ENCODE results near the gene BRIP1. TPM values are rescaled to one million over a fixed set of nuclear protein-coding genes. Genes with fewer than 3 reads are reported as not detected.
"Not testable (repeated sequence)": the region's sequence is repeated elsewhere in the genome, so short reads cannot be mapped to it uniquely, and the experiment has no call there.

BRIP1 gene
- total and polyA plus RNA-seq, 5 donors from 2014 or later = 0.71 to 3.0 (median 1.3) TPM

DNA sequence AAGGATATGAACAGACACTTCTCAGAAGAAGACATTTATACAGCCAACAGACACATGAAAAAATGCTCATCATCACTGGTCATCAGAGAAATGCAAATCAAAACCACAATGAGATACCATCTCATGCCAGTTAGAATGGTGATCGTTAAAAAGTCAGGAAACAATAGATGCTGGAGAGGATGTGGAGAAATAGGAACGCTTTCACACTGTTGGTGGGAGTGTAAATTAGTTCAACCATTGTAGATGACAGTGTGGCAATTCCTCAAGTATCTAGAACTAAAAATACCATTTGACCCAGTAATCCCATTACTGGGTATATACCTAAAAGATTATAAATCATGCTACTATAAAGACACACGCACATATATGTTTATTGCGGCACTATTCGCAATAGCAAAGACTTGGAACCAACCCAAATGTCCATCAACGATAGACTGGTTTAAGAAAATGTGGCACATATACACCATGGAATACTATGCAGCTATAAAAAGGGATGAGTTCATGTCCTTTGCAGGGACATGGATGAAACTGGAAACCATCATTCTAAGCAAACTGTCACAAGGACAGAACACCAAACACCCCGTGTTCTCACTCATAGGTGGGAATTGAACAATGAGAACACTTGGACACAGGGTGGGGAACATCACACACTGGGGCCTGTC lies 186.0 kb downstream of the BRIP1 start:
- not testable (repeated sequence) for H3K4me3 ChIP-seq (ENCODE audit: low read depth, low read length); H3K36me3 Mint-ChIP-seq; H3K9me3 Mint-ChIP-seq; H3K4me3 Mint-ChIP-seq; H3K4me1 ChIP-seq (ENCODE audit: control insufficient read depth, insufficient read depth, low read length, poor library complexity, severe bottlenecking); H3K27ac ChIP-seq (ENCODE audit: insufficient read depth, low read length, poor library complexity, severe bottlenecking); H3K27me3 ChIP-seq (ENCODE audit: control insufficient read depth, insufficient read depth, low read length); H3K27ac Mint-ChIP-seq; DNase-seq; H3K27me3 Mint-ChIP-seq; H3K9me3 ChIP-seq (ENCODE audit: control insufficient read depth in 2 of 2, low read length in 2 of 2); ATAC-seq (ENCODE audit: low read depth in 2 of 2); H3K4me1 Mint-ChIP-seq; H3K36me3 ChIP-seq (ENCODE audit: control insufficient read depth, insufficient read depth, low read length)

DNA sequence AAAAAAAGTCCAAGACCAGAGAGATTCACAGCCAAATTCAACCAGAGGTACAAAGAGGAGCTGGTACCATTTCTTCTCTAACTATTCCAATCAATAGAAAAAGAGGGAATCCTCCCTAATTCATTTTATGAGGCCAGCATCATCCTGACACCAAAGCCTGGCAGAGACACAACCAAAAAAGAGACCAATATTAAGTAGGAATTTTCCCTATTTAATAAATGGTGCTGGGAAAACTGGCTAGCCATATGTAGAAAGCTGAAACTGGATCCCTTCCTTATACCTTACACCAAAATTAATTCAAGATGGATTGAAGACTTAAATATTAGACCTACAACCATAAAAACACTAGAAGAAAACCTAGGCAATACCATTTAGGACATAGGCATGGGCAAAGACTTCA lies 186.8 kb downstream of the BRIP1 start:
- not testable (repeated sequence) for H3K4me1 Mint-ChIP-seq; H3K27ac Mint-ChIP-seq; H3K4me1 ChIP-seq (ENCODE audit: control insufficient read depth, insufficient read depth, low read length, poor library complexity, severe bottlenecking); H3K9me3 Mint-ChIP-seq; ATAC-seq (ENCODE audit: low read depth in 2 of 2); H3K27ac ChIP-seq (ENCODE audit: insufficient read depth, low read length, poor library complexity, severe bottlenecking); H3K9me3 ChIP-seq (ENCODE audit: control insufficient read depth in 2 of 2, low read length in 2 of 2); H3K4me3 Mint-ChIP-seq; H3K36me3 ChIP-seq (ENCODE audit: control insufficient read depth, insufficient read depth, low read length); H3K4me3 ChIP-seq (ENCODE audit: low read depth, low read length); DNase-seq; H3K27me3 Mint-ChIP-seq; H3K36me3 Mint-ChIP-seq; H3K27me3 ChIP-seq (ENCODE audit: control insufficient read depth, insufficient read depth, low read length)

DNA sequence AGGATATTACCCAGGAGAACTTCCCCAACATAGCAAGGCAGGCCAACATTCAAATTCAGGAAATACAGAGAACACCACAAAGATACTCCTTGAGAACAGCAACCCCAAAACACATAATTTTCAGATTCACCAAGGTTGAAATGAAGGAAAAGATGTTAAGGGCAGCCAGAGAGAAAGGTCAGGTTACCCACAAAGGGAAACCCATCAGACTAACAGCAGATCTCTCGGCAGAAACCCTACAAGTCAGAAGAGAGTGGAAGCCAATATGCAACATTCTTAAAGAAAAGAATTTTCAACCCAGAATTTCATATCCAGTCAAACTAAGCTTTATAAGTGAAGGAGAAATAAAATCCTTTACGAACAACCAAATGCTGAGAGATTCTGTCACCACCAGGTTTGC lies 188.7 kb downstream of the BRIP1 start:
- not testable (repeated sequence) for H3K4me1 ChIP-seq (ENCODE audit: control insufficient read depth, insufficient read depth, low read length, poor library complexity, severe bottlenecking); H3K27me3 ChIP-seq (ENCODE audit: control insufficient read depth, insufficient read depth, low read length); DNase-seq; H3K36me3 ChIP-seq (ENCODE audit: control insufficient read depth, insufficient read depth, low read length); H3K27ac Mint-ChIP-seq; H3K4me3 ChIP-seq (ENCODE audit: low read depth, low read length); H3K36me3 Mint-ChIP-seq; H3K4me3 Mint-ChIP-seq; H3K27ac ChIP-seq (ENCODE audit: insufficient read depth, low read length, poor library complexity, severe bottlenecking); H3K4me1 Mint-ChIP-seq; H3K9me3 Mint-ChIP-seq; H3K27me3 Mint-ChIP-seq; ATAC-seq (ENCODE audit: low read depth in 2 of 2); H3K9me3 ChIP-seq (ENCODE audit: control insufficient read depth in 2 of 2, low read length in 2 of 2)

DNA sequence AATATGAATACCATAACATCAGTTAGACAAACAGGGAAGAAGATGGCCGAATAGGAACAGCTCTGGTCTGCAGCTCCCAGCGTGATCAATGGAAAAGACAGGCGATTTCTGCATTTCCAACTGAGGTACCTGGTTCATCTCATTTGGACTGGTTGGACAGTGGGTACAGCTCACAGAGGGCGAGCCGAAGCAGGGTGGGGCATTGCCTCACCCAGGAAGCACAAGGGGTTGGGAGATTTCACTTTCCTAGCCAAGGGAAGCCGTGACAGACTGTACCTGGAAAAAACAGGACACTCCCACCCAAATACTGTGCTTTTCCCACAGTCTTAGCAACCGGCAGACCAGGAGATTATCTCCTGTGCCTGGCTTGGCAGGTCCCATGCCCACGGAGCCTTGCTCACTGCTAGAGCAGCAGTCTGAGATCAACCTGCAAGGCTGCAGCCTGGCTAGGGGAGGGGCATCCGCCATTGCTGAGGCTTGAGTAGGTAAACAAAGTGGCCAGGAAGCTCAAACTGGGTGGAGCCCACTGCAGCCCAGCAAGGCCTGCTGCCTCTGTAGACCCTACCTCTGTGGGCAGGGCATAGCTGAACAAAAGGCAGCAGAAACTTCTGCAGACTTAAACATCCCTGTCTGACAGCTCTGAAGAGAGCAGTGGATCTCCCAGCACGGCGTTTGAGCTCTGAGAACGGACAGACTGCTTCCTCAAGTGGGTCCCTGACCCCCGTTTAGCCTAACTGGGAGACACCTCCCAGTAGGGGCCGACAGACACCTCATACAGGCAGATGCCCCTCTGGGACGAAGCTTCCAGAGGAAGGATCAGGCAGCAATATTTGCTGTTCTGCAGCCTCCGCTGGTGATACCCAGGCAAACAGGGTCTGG lies 190.1 kb downstream of the BRIP1 start:
- H3K4me3 Mint-ChIP-seq; H3K4me1 Mint-ChIP-seq; ATAC-seq (ENCODE audit: low read depth in 2 of 2): not testable (repeated sequence)

DNA sequence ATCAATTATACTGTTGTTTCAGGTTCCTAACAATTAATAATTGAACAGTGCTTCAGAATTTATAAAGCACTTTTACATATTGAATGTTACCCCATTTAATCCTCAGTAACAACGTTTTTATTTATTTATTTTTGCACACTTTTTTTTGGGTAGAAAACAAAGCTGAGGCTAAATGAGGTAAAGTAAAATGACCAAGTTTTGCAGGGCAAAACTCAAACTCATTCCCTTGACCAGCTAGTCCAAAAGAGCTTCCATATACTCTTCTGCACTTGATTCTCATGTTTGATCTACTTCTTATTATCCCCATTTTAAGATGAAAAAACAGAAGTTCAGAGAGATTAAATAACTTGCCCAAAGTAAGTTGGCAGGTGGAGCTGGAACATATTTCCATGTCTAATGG lies 191.2 kb downstream of the BRIP1 start:
- Histone ChIP-seq H3K27ac (ENCODE audit: insufficient read depth, low read length, poor library complexity, severe bottlenecking) (no peak overlapping the region), H3K9me3 (ENCODE audit: control insufficient read depth in 2 of 2, low read length in 2 of 2) (no peaks in the 10 kb centered on the region), H3K4me1 (ENCODE audit: control insufficient read depth, insufficient read depth, low read length, poor library complexity, severe bottlenecking) (no peaks in the 10 kb centered on the region), H3K36me3 (ENCODE audit: control insufficient read depth, insufficient read depth, low read length) (no peaks in the 10 kb centered on the region), H3K4me3 (ENCODE audit: low read depth, low read length) (no peak overlapping the region), H3K27me3 (ENCODE audit: control insufficient read depth, insufficient read depth, low read length) (no peaks in the 10 kb centered on the region)
- Mint-ChIP-seq H3K27ac (no peak overlapping the region), H3K4me3 (no peak overlapping the region), H3K36me3 (no peaks in the 10 kb centered on the region), H3K27me3 (peaks cover 7% of the 10 kb centered on the region), H3K9me3 (peaks cover 0 to 2% (median 0%) of the 10 kb centered on the region in 7 donors), H3K4me1 (no peaks in the 10 kb centered on the region)
- DNase-seq (no peak), ATAC-seq (ENCODE audit: low read depth in 2 of 2) (no peak)

More for the DNA sequence above, 190.1 kb downstream of the BRIP1 start:
- not testable (repeated sequence) for H3K27ac ChIP-seq (ENCODE audit: insufficient read depth, low read length, poor library complexity, severe bottlenecking); H3K4me3 ChIP-seq (ENCODE audit: low read depth, low read length); H3K9me3 Mint-ChIP-seq; H3K4me1 ChIP-seq (ENCODE audit: control insufficient read depth, insufficient read depth, low read length, poor library complexity, severe bottlenecking); H3K36me3 Mint-ChIP-seq; H3K27me3 Mint-ChIP-seq; H3K36me3 ChIP-seq (ENCODE audit: control insufficient read depth, insufficient read depth, low read length); DNase-seq; H3K27me3 ChIP-seq (ENCODE audit: control insufficient read depth, insufficient read depth, low read length); H3K9me3 ChIP-seq (ENCODE audit: control insufficient read depth in 2 of 2, low read length in 2 of 2); H3K27ac Mint-ChIP-seq

DNA sequence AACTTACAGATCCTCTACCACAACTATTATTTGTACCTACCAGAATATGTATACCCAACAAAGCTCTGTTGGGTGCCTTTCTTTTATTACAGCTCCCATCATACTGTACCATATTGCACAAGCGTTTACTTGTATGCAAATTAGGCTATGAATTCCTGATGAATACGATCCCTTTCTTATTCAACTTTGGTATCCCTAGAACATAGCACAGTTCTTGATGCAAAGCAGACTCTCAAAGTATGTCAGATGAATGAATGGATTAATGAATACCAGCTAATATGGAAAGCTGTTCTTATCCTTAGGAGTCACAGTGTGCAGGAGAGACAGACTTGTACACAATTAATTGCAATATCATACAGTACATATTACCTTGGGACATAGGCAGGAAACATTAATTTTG lies 192.6 kb downstream of the BRIP1 start:
- Histone ChIP-seq H3K27ac (ENCODE audit: insufficient read depth, low read length, poor library complexity, severe bottlenecking) (no peak overlapping the region), H3K4me1 (ENCODE audit: control insufficient read depth, insufficient read depth, low read length, poor library complexity, severe bottlenecking) (no peaks in the 10 kb centered on the region), H3K4me3 (ENCODE audit: low read depth, low read length) (no peak overlapping the region), H3K9me3 (ENCODE audit: control insufficient read depth in 2 of 2, low read length in 2 of 2) (no peaks in the 10 kb centered on the region), H3K36me3 (ENCODE audit: control insufficient read depth, insufficient read depth, low read length) (no peaks in the 10 kb centered on the region), H3K27me3 (ENCODE audit: control insufficient read depth, insufficient read depth, low read length) (no peaks in the 10 kb centered on the region)
- Mint-ChIP-seq H3K4me3 (no peak overlapping the region), H3K4me1 (no peaks in the 10 kb centered on the region), H3K9me3 (peaks cover 0 to 1% (median 0%) of the 10 kb centered on the region in 7 donors), H3K36me3 (no peaks in the 10 kb centered on the region), H3K27ac (no peak overlapping the region), H3K27me3 (peaks cover 11% of the 10 kb centered on the region)
- DNase-seq (no peak), ATAC-seq (ENCODE audit: low read depth in 2 of 2) (no peak)

DNA sequence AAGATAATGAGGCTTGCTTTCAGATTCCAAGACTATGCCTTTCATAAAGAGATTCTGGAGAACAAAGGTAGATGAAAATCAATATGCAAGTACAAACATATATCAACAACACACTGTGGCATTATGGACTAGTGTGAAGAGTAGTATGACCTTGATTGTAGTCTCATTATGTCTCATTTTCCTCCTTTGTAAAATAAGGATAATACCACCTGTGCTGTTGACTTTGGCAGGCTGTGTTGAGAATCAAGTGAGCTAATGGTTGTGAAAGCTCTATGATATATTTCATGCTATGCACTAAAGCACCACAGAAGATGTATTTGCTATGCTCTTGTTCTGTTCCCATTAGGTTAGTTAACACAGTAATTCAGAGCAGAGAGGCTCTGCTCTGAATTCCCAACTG lies 193.8 kb downstream of the BRIP1 start:
- H3K4me3 Mint-ChIP-seq = no peak overlapping the region
- Histone ChIP-seq H3K4me1 (ENCODE audit: control insufficient read depth, insufficient read depth, low read length, poor library complexity, severe bottlenecking) (no peaks in the 10 kb centered on the region), H3K27ac (ENCODE audit: insufficient read depth, low read length, poor library complexity, severe bottlenecking) (no peak overlapping the region), H3K9me3 (ENCODE audit: control insufficient read depth in 2 of 2, low read length in 2 of 2) (no peaks in the 10 kb centered on the region), H3K36me3 (ENCODE audit: control insufficient read depth, insufficient read depth, low read length) (no peaks in the 10 kb centered on the region), H3K27me3 (ENCODE audit: control insufficient read depth, insufficient read depth, low read length) (no peaks in the 10 kb centered on the region), H3K4me3 (ENCODE audit: low read depth, low read length) (no peak overlapping the region)
- H3K4me1 Mint-ChIP-seq = no peaks in the 10 kb centered on the region
- peaks cover 15% of the 10 kb centered on the region for H3K27me3 Mint-ChIP-seq
- H3K36me3 Mint-ChIP-seq = no peaks in the 10 kb centered on the region
- ATAC-seq (ENCODE audit: low read depth in 2 of 2) (no peak), DNase-seq (no peak)
- H3K9me3 Mint-ChIP-seq = peaks cover 0 to 1% (median 0%) of the 10 kb centered on the region in 7 donors
- H3K27ac Mint-ChIP-seq = no peak overlapping the region

DNA sequence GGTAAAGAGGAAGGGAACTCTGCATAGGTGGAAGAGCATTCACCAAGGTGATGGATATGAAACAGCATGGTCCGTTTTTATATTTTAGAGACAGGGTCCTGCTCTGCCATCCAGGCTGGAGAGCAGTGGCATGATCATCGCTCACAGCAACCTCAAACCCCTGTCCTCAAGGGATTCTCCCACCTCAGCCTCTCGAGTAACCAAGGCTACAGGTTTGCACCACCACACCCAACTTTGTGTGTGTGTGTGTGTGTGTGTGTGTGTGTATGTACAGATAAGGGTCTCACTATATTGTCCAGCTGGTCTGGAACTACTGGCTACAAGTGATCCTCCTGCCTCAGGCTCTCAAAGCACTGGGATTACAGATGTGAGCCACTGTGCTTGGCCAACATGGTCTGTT lies 194.8 kb downstream of the BRIP1 start:
- no peak overlapping the region for H3K27ac Mint-ChIP-seq
- no peak overlapping the region for H3K27ac ChIP-seq (ENCODE audit: insufficient read depth, low read length, poor library complexity, severe bottlenecking)
- H3K27me3 ChIP-seq (ENCODE audit: control insufficient read depth, insufficient read depth, low read length) = no peaks in the 10 kb centered on the region
- H3K36me3 Mint-ChIP-seq = no peaks in the 10 kb centered on the region
- no peaks in the 10 kb centered on the region for H3K4me1 Mint-ChIP-seq
- H3K4me3 ChIP-seq (ENCODE audit: low read depth, low read length) = no peak overlapping the region
- no peaks in the 10 kb centered on the region for H3K36me3 ChIP-seq (ENCODE audit: control insufficient read depth, insufficient read depth, low read length)
- DNase-seq = no peak
- H3K4me3 Mint-ChIP-seq = no peak overlapping the region
- H3K27me3 Mint-ChIP-seq = peaks cover 23% of the 10 kb centered on the region
- H3K4me1 ChIP-seq (ENCODE audit: control insufficient read depth, insufficient read depth, low read length, poor library complexity, severe bottlenecking) = no peaks in the 10 kb centered on the region
- peaks cover 0 to 1% (median 0%) of the 10 kb centered on the region in 7 donors for H3K9me3 Mint-ChIP-seq
- ATAC-seq (ENCODE audit: low read depth in 2 of 2) = no peak
- no peaks in the 10 kb centered on the region for H3K9me3 ChIP-seq (ENCODE audit: control insufficient read depth in 2 of 2, low read length in 2 of 2)
